ENCODE results near the gene PARD6G. TPM values are rescaled to one million over a fixed set of nuclear protein-coding genes. Genes with fewer than 3 reads are reported as not detected.
"Not testable (repeated sequence)": the region's sequence is repeated elsewhere in the genome, so short reads cannot be mapped to it uniquely, and the experiment has no call there.

Gene PARD6G
- total RNA-seq, 1 experiment from 2014 or later = 3.5 TPM

DNA sequence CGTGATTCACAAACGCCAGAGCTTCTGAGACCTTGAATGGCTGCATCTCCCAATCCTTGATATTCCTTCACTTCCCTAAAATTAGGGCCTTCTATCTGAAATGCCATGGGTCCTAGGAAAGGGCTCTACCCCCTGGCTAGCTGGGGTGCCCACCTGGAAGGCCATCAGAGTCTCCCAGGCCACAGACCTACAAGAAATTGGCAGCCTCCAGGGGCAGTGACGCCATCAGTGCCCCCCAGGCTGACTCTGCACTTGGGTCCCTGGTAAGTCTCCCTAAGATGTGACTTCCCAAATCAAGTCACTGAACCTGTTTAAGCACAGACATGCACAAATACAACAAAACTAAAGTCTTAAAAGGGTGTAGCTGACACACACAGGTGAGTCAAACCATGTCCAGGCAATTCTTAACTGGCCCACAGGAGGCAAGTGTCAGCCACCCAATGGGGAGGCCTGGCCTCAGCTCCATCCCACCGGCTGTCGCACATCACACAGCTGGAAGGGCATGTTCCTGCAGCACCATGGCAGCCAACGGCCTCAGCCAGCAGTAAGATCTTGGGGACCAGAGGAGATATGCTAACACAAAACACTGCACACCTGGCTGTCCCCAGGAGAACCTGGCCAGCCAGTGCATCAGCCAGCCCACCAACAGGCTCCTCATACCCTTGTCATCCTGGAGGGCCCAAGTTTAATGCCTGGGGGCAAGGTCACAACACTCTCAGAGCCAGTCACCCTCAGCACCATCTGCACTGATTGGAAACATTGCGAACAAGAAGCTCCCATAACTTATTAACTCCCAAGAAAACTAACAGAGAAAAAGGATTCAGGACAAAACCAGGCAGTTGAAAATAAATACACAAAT is 5.2 kb downstream of the PARD6G start:
- no peak for DNase-seq (ENCODE audit: extremely low read depth, low read depth)

- DNase-seq (ENCODE audit: extremely low read depth, low read depth) = no peak
These were observed 7.5 kb downstream of the PARD6G start for GRCh38 chr18:80239830-80240229.

GRCh38 chr18:80238651-80239260 is 8.6 kb downstream of the PARD6G start:
- no peak for DNase-seq (ENCODE audit: extremely low read depth, low read depth)

GRCh38 chr18:80237519-80237918 is 9.8 kb downstream of the PARD6G start:
- DNase-seq (ENCODE audit: extremely low read depth, low read depth) = not testable (repeated sequence)

GRCh38 chr18:80234398-80234797 is 12.9 kb downstream of the PARD6G start:
- no peak for DNase-seq (ENCODE audit: extremely low read depth, low read depth)

GRCh38 chr18:80233899-80234298 is 13.4 kb downstream of the PARD6G start:
- no peak for DNase-seq (ENCODE audit: extremely low read depth, low read depth)

- DNase-seq (ENCODE audit: extremely low read depth, low read depth) = no peak
These were observed 14.0 kb downstream of the PARD6G start for GRCh38 chr18:80233201-80233835.

DNA sequence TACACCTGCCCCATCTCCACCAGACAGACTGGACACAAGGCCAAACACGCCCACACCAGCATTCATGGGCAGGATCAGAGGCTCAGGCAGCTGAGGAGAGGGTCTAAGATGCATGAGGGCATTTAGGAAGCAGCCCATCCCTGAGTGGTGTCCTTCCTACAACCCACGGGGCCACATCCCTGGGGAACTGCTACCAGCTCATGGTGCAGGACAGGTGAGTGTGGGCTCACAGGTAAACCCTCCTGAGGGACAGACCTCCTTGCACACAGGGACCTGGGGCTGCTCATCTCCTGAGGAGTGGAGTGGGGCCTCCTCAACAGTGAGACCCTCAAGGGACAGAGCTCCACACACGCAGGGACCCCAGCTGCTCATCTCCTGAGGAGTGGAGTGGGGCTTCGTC is 14.6 kb downstream of the PARD6G start:
- DNase-seq (ENCODE audit: extremely low read depth, low read depth) = no peak

- no peak for DNase-seq (ENCODE audit: extremely low read depth, low read depth)
These were observed 15.3 kb downstream of the PARD6G start for GRCh38 chr18:80232030-80232429.

DNA sequence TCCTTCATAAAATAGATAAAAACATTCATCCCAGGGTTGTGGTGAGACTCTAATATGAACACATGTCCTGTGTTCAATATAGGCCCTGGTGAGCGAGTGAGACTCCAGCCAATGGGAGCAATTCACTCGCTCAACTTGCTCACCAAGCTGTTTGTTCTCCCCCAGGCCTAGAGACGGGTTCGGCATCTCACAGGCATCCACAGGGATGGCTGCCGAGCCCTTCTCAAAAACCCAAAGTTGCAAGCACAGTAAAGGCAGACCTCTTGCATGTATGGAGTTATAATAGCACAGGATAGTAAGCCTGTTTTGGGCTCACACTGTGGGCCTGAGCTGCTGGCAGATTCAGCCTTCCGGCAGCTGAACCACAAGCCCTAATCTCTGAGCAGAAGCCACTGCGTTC is 15.7 kb downstream of the PARD6G start:
- no peak for DNase-seq (ENCODE audit: extremely low read depth, low read depth)

GRCh38 chr18:80231151-80231550 is 16.2 kb downstream of the PARD6G start:
- no peak for DNase-seq (ENCODE audit: extremely low read depth, low read depth)

DNA sequence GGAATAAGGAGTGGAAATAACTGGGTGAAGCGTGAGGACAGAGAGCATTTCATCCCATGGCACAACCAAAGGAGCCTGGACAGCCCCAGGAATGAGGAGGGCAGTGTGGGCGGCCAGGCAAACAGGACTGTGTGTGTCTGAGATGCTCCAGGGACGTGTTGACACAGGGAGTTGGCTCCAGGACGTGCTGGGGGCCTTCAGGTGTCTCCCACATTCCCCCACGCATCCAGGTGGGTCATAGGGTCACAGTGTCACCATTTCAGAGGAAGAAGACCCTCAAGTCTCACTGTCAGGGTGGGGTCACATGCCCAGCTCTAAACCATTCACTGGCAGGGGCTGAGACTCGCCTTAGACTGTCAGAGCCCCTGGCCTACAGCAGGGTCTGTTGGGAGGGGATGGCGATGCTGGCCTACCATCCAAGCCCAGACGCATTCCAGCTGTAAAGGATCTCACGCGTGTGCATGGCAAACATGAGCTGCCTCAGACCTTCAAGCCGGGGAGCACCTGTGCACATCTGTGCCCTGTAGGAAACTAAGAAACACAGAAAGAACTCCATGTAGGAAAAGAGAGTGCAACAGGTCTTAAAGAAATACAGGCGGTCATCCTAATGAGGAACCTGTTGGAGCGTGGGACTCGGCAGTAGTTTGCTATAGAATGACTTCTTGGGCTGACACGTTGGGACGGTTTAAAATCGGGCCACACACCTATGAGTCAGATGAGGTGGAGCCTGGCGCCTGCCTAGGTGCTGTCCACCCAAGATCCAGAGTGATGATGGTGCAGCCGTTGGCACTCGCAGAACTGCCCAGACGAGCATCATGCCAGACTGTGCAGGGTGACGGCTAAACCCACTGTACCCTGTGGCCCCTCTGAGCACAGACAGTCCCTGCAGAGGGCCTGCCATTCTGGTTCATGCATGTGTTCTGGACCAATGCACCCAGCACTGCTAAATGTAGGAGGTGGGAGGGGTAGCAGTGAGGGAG is 17.3 kb downstream of the PARD6G start:
- DNase-seq (ENCODE audit: extremely low read depth, low read depth) = no peak

GRCh38 chr18:80229363-80229762 is 18.0 kb downstream of the PARD6G start:
- DNase-seq (ENCODE audit: extremely low read depth, low read depth) = no peak

DNA sequence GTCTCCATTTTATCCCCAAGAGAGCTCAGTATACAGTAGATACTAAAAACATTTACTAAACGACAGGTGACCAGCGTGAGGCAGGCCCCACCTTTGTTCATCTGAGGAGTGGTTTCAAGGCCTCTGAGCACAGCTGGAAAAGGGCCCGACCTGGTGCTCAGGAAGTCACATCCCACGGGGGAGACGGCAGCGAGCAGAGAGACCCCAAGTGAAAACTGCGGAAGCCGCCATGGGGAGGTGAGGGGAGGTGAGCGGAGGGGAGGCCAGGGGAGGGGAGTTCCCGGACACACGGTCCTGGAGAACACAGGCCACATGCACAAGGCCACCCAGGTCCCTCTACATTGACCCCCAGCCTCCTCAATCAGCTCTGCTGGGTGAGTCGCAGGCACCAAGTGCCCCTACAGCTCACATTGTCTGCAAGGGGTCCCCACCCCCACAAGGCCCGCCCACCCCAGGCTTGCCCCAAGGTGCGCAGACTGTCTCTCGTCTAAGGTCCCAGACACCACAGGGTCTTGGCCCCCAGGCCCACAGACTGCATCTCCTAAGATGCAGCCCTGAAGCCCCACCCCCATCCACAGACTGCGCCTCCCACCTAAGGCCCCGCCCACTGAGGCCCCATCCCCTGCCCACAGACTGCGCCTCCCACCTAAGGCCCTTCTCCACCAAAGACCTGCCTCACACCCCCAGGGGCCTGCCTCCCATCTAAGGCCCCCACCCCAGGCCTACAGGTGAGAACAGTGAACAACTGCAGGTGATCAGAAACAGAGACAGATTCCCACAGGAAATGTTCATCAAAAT is 19.1 kb downstream of the PARD6G start:
- no peak for DNase-seq (ENCODE audit: extremely low read depth, low read depth)

- DNase-seq (ENCODE audit: extremely low read depth, low read depth) = no peak
These were observed 19.8 kb downstream of the PARD6G start for GRCh38 chr18:80227472-80227871.

DNA sequence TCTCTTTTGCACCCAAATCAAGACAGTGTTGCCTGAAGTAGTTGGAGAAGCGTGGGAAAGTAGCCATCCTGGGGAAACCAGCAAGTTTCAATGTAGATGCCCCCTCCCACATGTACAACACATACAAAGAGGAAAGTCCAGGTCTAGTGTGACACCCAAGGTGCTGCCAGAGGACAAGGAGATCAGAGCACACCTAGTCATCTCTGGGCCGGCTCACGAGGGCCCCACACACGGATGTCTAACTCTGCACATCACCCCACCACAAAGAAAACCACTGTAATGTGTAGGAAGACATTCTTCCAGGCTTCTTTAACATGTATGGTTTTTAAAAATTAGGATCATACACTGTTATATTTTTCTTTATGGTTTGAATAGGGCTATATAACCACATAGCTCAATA is 21.6 kb downstream of the PARD6G start:
- no peak for DNase-seq (ENCODE audit: extremely low read depth, low read depth)

DNA sequence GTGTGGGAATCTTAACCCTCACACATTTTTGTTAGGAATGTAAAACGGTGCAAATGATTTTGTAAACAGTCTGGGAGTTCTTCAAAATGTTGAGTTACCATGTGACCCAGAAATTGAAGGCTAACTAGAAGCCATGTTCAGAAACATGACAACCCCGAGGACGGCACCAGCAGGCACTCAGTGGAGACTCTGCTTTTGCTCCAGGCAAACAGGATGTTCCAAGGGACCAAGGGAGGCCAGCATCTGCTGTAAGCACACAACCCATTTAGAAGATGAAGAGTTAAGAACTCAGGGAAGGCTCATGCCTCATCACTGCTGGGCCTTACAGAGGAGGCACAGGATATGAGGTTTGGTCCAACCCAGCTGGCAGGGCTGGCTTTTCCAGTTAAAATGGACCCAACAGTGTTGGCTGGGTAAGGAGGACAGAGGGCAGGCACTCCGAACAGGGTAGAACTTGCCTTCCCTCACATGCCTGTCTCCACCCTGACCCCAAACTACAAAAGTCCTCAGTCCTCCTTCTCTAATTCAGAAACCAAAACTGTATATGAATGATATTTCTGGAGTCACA is 23.6 kb downstream of the PARD6G start:
- DNase-seq (ENCODE audit: extremely low read depth, low read depth) = no peak

- DNase-seq (ENCODE audit: extremely low read depth, low read depth) = not testable (repeated sequence)
These were observed 27.8 kb downstream of the PARD6G start for GRCh38 chr18:80219488-80219887.

Measured in NCI-H460 (cell line).